Natural killer cell (primary cell): ENCODE results near the gene TAF8. TPM values are rescaled to one million over a fixed set of nuclear protein-coding genes. Genes with fewer than 3 reads are reported as not detected.

Source experiments
- ATAC-seq, 3 donors: fragments of 150-1000 bp in 2 of 3; fragments of 200-7000 bp in 1 of 3; cut with Tn5 transposase; 1 replicate in 1 of 3; 2 replicates in 2 of 3; pipeline ENCODE4 v1.10.0; 2021; ENCODE audit warnings: mild to moderate bottlenecking in 2 of 3, moderate library complexity in 2 of 3
- DNase-seq, 2 donors: peaks; one replicate each; pipeline versions ENCODE4 v3.0.0 to v3.0.0-alpha.2; 2013 to 2021; ENCODE audit warnings: mixed read lengths in 1 of 2
- H3K27ac ChIP-seq: one replicate; pipeline ENCODE4 v1.5.1; 2013; ENCODE audit warnings: mild to moderate bottlenecking, low read length
- H3K27me3 ChIP-seq: one replicate; pipeline ENCODE4 v1.6.1; 2013; ENCODE audit warnings: low read length; ENCODE audit not compliant: control insufficient read depth, insufficient read depth
- H3K36me3 ChIP-seq: one replicate; pipeline ENCODE4 v1.6.1; 2013; ENCODE audit warnings: low read length; ENCODE audit not compliant: control insufficient read depth, insufficient read depth
- H3K4me1 ChIP-seq: one replicate; pipeline ENCODE4 v1.6.1; 2013; ENCODE audit warnings: low read length; ENCODE audit not compliant: control insufficient read depth, insufficient read depth
- H3K4me3 ChIP-seq: one replicate; pipeline ENCODE4 v1.5.1; 2013; ENCODE audit warnings: low read length
- H3K9me3 ChIP-seq: one replicate; pipeline ENCODE4 v1.6.1; 2013; ENCODE audit warnings: low read length; ENCODE audit not compliant: control insufficient read depth, insufficient read depth
- H3K27ac Mint-ChIP-seq, 2 donors: one replicate each; pipeline ENCODE4 v1.8.0; 2022; ENCODE audit warnings: mild to moderate bottlenecking in 2 of 2, mixed read lengths in 2 of 2, moderate library complexity in 1 of 2
- H3K27me3 Mint-ChIP-seq, 2 donors: one replicate each; pipeline ENCODE4 v1.8.0; 2022; ENCODE audit warnings: low read depth in 2 of 2, mixed read lengths in 2 of 2
- H3K36me3 Mint-ChIP-seq: one replicate; pipeline ENCODE4 v1.8.0; 2022; ENCODE audit warnings: mixed read lengths
- H3K4me1 Mint-ChIP-seq, 2 donors: one replicate each; pipeline ENCODE4 v1.8.0; 2022; ENCODE audit warnings: mixed read lengths in 2 of 2
- H3K4me3 Mint-ChIP-seq: one replicate; pipeline ENCODE4 v1.8.0; 2022; ENCODE audit warnings: mild to moderate bottlenecking, moderate library complexity, mixed read lengths
- H3K9me3 Mint-ChIP-seq, 2 donors: one replicate each; pipeline ENCODE4 v1.8.0; 2022; ENCODE audit warnings: mixed read lengths in 2 of 2
- CTCF ChIP-seq: fragments of 200-600 bp; IDR thresholded peaks from one replicate; pipeline ENCODE4 v1.8.0; 2022; ENCODE audit warnings: antibody characterized with exemption
- WGBS: methylation state at CpG from one replicate; pipeline ENCODE4 v1.1.7; 2013; ENCODE audit warnings: missing lambda C conversion rate; ENCODE audit not compliant: insufficient coverage; 5-methylcytosine and 5-hydroxymethylcytosine counted together
- intact Hi-C: fragments of 100-400 bp; cut with micrococcal nuclease; formaldehyde crosslinking; loops from one replicate; pipeline ENCODE4 v1.14.2; 2022
- total RNA-seq, 4 donors: library from RNA; stranded (reverse); fragments of 120-200 nt in 1 of 4; gene quantifications; one replicate each; pipeline versions ENCODE4 v1.2.3 to v1.2.4, GENCODE V29; 2013 to 2022

The TAF8 gene
- total RNA-seq, 3 donors from 2014 or later (not counting 1 experiment from before 2014, with no cell fraction given) = 38.4 to 54.2 (median 47.5) TPM

- Mint-ChIP-seq H3K4me3 (no peak overlapping the region), H3K36me3 (no peaks in the 10 kb centered on the region), H3K4me1 (peaks cover 8 to 10% of the 10 kb centered on the region in 2 donors), H3K27me3 (no peaks in the 10 kb centered on the region), H3K27ac (no peak overlapping the region), H3K9me3 (no peaks in the 10 kb centered on the region)
- Histone ChIP-seq H3K27ac (no peak overlapping the region), H3K4me1 (peaks cover 18% of the 10 kb centered on the region), H3K4me3 (no peak overlapping the region), H3K36me3 (no peaks in the 10 kb centered on the region), H3K9me3 (no peaks in the 10 kb centered on the region), H3K27me3 (no peaks in the 10 kb centered on the region)
- 74% methylated on average over 4 of the region's 8 CpGs for WGBS
- ATAC-seq = no peak
- intact Hi-C loops = no loop called here
- DNase-seq = no peak
- no peak for TF ChIP-seq CTCF
Measured at GRCh38 chr6:42101186-42101657, 50.9 kb downstream of the TAF8 start.

- Mint-ChIP-seq H3K36me3 (no peaks in the 10 kb centered on the region), H3K4me3 (peak overlapping the region; percentile 73), H3K27ac (peak overlapping the region in 1 of 2 donors; percentile 45), H3K9me3 (no peaks in the 10 kb centered on the region), H3K4me1 (peaks cover 8 to 10% of the 10 kb centered on the region in 2 donors), H3K27me3 (no peaks in the 10 kb centered on the region)
- H3K27me3 ChIP-seq = no peaks in the 10 kb centered on the region
- no peaks in the 10 kb centered on the region for H3K36me3 ChIP-seq
- 93% methylated on average over 7 of the region's 7 CpGs for WGBS
- H3K4me1 ChIP-seq = peaks cover 18% of the 10 kb centered on the region
- no peak overlapping the region for H3K4me3 ChIP-seq
- ATAC-seq (no peak), DNase-seq (no peak)
- intact Hi-C loops = no loop called here
- TF ChIP-seq CTCF = no peak
- H3K27ac ChIP-seq = no peak overlapping the region
- H3K9me3 ChIP-seq = no peaks in the 10 kb centered on the region
Measured at GRCh38 chr6:42103216-42103615, 52.9 kb downstream of the TAF8 start.

- peaks cover 0 to under 1% of the 10 kb centered on the region in 2 donors for H3K27me3 Mint-ChIP-seq
- H3K9me3 Mint-ChIP-seq = no peaks in the 10 kb centered on the region
- Histone ChIP-seq H3K36me3 (no peaks in the 10 kb centered on the region), H3K27me3 (no peaks in the 10 kb centered on the region), H3K9me3 (no peaks in the 10 kb centered on the region), H3K27ac (no peak overlapping the region), H3K4me1 (peaks cover 18% of the 10 kb centered on the region), H3K4me3 (peak overlapping the region; percentile 43)
- H3K27ac Mint-ChIP-seq = peak overlapping the region; percentile 43 to 45
- DNase-seq = no peak
- peaks cover 8 to 10% of the 10 kb centered on the region in 2 donors for H3K4me1 Mint-ChIP-seq
- no peak for TF ChIP-seq CTCF
- peak overlapping the region; percentile 73 for H3K4me3 Mint-ChIP-seq
- intact Hi-C loops = no loop called here
- no peaks in the 10 kb centered on the region for H3K36me3 Mint-ChIP-seq
- no peak for ATAC-seq
- 86% methylated on average over 12 of the region's 12 CpGs for WGBS
Measured at GRCh38 chr6:42103753-42104094, 53.4 kb downstream of the TAF8 start.
